Activated naive CD4-positive, alpha-beta T cell treated with anti-CD3 and anti-CD28 coated beads, Interleukin-2, amount 50 U/mL, for 16 hours (primary cell): ENCODE data around the gene CCDC73.
"Not testable (repeated sequence)": the region's sequence is repeated elsewhere in the genome, so short reads cannot be mapped to it uniquely, and the experiment has no call there.

Experiments
- DNase-seq: peaks from one replicate; pipeline ENCODE4 v3.0.0-alpha.2; 2020

The CCDC73 gene

DNA sequence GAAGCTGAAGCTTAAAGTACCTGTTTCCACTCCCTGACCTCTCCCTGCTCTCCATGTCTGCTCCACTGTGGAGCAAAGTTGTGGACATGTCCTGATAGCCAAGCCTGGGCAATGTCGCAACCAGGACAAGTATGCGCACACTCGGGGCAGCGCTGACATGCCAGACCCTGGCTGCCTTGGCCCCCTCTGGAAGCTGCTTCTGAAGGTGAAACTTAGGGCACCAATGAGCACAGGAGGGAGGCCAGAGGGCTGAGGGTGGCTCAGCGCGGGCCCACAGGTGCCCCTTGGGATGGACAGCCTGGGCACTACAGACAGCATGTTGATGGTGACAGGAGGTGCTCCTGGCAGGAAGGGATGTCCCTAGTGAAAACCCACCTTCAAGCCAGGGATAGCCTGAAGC lies 90.2 kb downstream of the CCDC73 start:
- no peak for DNase-seq

DNA sequence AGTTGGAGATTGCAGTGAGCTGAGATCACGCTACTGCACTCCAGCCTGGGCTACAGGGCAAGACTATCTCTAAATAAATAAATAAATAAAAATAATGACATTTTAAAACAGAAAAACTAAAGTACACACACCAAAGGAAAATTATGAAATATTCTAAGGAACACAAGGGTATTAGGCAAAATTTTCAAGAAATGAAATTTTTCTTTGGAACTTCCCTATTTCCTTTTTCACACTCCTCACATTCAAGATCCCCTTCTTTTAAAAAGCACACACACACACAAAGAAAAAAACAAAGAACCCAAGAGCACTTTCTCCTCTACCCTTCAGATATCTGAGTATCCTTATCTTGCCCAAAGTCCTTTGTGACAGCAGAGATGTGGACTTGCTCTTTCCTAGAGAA lies 92.8 kb downstream of the CCDC73 start:
- DNase-seq: no peak

DNA sequence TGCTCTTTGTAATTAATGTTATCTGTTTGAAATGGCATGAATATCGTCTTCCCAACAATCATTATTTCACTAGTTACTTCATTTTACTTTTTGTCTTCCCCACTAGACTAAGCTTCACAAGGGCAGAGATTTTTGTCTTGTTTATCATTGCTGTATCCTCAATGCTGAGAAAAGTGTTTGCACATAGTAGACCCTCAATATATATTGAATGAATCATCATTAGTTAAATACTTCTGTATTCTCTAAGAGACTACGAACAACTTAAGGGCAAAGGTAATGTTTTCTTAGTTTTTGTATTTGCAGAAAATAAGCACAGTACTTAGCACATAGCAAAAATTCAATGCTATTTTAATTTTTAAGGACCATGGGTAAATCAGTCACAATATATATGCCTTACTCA lies 95.9 kb downstream of the CCDC73 start:
- no peak for DNase-seq

DNA sequence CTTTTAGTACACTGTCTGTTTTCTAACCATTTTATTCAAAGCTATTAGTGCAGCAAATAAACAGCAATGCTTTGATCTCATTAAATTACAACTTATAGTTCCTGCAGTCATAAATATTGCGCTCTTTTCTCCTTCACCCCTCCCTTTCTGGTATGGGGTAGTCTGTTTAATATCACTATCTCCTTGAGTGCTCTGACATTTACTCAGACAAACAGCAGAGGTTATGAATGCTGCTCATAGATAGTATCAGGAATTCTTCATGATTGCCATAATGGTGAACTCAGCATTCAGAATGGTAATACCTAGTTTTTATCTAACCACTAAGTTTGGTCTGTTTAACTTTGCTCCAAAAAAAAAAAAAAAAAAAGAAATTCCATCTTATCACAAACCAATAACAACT lies 123.4 kb downstream of the CCDC73 start:
- DNase-seq: no peak

DNA sequence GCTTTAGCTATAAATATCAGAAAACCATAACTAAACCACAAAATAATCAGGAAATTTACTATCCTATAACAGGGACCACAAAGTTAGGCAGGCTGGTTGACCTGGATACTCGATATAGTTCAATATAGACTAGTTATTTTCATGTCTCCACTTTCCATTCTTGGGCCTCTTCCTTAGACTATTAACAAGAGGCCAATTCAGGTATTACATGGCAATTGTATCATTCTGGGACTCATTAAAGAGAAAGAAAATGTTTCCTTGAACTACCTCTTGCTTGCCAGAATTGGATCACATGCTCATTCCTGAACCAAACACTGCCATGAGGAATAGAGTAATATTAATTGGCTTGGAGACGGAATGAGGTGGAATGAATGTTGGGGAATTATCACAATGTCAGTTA lies 134.8 kb downstream of the CCDC73 start:
- DNase-seq: no peak

DNA sequence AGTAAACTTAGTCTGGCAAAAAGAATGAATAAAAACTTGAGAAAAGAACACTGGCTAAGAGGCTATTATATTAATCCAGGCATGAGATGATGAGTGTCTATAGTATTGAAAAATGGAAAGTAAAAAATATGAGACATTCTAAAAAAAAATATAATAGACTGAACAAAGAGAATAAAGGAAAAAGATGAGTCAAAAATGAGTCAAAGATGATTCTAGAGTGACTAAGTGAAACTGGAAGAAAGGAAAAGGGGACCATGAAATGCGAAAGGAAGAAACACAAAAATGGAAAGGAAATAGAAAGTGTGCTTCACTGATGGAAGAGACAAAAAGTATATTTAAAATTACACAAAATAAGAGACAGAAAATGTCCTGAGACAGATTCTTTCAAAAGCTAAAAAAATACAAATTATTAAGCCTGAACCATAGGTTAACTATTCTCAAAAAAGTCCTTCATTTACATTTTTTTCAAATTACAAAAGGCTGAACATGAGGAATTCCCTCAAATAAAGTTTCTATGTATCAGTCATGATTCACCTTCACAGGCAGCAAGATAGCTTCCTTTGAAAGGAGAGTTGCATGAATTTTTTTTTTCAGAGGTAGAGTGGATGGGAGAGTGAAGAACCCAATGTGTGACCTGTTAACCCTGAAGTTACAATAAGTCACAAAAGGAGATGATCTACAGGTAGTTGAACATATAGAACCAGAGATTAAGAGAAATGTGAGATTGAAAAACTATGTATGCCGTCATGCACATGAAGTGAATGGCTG lies 135.6 kb downstream of the CCDC73 start:
- DNase-seq: no peak

DNA sequence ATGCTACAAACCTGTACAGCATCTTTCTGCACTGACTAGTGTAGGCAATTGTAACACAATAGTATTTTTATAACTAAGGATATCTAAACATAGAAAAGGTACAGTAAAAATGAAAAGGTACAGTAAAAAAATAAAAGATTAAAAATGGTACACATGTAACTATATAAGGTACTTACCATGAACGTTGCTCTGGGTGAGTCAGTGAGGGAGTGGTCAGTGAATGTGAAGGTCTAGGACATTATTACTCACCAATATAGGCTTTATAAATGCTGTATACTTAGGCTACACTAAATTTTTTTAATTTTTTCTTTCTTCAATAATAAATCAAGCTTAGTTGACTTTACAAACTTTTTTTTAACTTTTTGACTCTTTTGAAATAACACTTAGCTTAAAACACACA lies 150.9 kb downstream of the CCDC73 start:
- DNase-seq: no peak

DNA sequence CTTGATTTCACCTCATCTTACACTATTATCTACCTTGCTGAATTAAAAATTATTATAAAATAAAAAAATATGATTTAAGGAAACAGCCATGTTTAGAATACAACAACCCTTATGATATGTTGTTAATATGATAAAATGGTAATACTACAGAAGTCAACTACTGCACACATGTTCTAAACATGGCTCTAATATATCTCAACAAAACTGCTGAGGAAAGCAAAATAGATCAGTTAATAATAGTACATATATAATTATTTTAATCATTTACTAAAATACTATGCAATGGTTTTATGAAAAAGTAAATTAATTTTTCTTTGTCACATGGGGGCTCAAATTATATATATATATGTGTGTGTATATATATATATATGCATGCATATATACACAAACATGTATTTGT lies 153.1 kb downstream of the CCDC73 start:
- no peak for DNase-seq

DNA sequence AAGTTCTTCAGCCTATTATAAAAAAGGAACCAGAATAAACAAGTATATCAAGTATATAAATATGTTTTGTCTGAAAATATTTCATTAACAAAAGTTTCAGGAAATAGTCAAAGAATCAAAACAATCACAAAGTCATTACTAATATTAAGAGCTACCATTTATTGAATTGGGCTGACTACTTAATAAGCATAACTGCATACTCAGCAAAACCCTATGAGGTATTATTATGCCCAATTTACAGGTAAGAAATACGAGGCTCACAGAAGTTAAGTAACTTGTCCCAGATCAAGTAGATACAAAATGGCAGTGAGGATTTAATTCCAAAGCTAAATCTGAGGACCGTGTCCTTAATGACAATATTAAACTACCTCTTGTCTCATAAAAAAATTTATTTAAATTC lies 158.6 kb downstream of the CCDC73 start:
- DNase-seq: no peak

DNA sequence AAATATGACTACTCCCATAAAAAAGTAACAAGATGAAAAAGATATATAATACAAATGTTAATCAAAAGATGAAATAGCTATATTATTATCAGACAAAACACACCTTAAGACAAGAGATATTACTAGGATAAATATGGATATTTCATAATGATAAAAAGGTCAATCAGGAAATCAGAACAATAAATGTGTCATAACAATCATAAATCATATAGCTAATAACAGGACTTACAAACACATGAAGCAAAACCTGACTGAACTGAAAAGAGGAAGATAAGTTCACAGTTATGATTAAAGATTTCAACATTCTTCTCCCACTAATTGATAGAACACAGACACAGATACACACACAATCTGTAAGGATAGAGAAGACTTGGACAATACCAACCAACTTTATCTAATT lies 163.6 kb downstream of the CCDC73 start:
- no peak for DNase-seq

DNA sequence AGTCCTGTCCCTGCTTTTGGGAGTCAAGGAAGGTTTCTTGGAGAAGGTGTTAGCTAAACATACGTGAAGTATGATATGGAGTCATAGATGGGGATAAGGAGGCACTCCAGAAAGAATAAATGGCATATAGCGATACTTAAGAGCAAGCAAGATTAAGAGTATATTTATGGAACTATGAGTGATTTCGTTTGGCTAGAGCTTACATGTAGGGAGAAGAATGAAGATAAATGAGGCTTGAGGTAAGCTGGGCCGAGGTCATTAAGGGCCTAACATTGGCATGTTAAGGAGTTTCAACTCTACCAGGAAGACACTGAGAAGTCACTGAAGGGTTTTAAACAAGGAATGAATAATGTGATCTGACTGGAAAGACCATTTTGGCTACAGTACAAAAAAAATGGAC lies 177.6 kb downstream of the CCDC73 start:
- no peak for DNase-seq

DNA sequence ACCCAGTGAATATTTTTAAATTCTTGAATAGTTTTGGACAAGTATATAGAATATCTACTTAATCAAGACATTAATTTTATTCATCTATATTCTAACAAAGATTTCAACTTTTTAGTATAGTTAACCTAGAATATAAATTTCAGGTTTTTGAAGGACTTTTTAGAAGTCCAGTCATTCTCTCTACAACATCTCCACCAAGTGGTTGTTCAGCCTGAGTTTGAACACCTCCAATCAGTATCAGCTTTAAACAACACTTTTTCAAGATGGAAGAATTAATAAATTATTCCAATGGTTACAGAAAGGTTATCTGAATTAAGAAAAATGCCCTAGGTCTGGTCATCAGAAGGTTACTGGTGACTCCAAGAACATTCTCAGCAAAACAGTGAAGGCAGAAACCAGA lies 179.0 kb downstream of the CCDC73 start:
- no peak for DNase-seq

DNA sequence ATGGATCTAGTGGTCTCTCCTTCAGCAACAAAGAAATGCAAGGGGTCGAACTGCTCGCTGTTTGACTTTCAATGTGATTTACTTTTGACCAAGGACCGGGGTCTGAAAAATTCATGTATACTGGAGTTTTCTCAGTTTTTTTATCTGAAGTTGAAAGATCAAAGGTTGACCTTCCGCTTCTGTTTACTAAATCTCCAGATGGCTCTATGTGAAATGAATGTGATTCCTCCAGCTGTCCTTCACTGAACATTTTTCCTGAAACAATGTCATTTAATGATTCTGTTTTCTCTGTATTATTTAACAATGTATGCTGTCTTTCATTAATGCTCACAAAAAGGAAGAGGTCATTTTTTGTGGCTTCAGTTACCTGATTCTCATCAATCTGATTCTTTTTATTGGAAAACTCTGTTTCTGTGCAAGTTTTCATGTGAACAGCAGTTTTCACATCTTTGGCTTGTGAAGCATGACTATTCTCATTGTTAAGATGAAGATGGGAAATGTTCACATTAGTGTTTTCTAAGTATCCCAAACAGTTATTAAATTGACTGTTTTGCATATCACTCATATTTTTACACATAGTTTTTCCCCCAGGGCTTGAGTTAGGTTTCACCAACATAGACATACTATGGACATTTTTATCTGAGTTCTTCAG lies 180.8 kb downstream of the CCDC73 start:
- DNase-seq: no peak

DNA sequence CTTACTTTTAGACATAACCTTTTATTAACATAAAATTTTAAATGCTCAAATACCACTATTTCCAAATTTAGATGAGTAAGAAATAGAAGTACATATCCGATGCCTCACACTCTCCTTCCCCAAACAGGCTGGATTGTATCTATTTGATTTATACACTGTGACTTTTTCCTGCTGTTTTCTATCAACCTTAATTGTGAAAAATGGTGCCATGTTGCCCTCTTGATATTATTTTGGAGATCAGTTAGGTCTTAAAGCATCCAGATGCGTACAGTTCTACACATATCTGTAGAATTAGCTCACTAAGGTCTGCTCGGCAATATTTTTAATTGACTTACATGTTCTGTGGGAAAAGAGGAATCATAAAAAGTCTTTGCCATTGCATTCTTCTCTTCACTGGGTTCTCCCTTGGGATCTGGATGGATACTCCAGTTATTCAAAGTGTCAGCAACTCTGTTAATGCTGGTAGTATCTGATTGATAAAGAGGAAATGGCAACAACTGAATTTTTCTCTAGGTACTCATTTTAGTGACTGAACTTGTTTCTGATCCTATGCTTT lies 183.6 kb downstream of the CCDC73 start:
- no peak for DNase-seq

DNA sequence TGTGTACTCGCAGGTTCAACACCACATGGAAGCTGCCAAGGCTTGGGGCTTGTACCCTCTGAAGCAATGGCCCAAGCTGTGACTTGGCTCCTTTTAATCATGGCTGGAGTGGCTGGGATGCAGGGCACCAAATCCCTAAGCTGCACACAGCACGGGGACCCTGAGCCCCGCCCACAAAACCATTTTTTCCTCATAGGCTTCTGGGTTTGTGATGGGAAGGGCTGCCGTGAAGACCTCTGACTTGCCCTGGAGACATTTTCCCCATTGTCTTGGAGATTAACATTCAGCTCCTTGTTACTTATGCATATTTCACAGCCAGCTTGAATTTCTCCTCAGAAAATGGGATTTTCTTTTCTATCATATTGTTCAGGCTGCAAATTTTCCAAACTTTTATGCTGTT lies 185.6 kb downstream of the CCDC73 start:
- not testable (repeated sequence) for DNase-seq

DNA sequence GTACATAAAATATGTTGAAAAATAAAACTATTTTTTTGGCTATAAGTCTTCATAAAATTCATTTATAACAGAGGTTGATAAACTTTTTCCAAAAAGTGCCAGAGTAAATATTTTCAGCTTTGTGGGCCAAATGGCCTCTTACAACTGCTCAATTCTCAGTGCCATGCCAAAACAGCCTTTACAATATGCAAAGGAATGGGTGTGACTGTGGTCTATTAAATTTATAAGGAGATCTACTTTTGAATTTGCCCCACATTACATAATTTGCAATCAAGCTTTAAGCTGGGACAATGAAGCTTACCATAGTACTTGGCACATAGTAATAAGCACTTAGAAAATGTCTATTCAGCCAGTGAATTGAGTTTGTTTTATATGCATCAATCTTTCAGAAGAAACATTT lies 188.2 kb downstream of the CCDC73 start:
- DNase-seq: no peak

DNA sequence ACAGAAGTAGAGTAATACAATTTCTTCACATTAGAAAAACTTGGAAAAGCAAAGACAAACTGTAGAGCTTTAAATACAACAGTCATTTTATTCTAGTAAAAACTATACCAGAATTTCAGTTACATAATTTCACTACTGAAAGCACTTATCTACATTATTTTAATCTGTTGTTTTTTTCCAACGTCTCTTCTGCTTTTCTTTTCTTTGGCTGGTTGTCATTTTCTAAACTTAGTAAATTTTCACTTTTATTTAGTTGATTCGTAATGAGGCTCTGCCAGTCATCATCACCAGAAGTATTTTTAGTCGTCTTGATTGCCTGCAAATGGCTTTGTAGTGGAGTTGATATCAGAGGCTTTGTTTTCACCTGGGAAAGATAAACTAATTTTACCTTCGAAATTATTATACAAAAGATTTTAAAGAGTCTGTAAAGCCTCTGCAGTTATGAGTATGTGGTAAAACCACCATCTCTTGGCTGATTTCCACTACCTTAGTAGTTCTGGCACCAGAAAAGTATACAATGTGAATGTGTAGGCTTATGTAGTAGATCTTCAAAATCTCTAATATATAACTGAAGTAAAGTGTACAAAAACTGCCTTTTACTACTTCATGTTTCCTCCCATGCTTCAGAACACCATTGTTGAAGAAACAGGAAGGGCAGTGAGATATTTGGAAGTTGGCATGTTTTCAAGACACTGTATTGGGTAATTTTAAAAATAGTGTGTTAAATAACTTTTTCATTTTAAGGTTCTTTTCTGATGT lies 191.6 kb downstream of the CCDC73 start:
- DNase-seq: no peak

DNA sequence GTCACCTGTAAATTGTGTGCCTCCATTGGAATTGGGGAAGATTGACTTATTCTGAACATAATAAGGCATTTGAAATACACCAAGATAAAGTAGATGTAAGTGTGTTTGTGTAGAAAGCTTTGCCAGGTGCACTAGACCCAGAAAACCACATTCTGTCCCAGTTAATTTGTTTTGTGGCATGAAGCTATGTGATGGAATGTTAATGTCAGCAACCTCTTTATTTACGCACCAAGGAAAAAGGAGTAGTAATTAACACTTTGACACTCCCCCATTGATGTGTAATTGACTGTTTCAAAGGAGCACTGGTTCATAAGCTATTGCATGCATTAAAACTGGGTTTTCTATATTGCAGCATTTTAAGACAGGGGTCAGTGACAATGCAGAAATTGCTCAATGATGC lies 196.5 kb downstream of the CCDC73 start:
- no peak for DNase-seq

DNA sequence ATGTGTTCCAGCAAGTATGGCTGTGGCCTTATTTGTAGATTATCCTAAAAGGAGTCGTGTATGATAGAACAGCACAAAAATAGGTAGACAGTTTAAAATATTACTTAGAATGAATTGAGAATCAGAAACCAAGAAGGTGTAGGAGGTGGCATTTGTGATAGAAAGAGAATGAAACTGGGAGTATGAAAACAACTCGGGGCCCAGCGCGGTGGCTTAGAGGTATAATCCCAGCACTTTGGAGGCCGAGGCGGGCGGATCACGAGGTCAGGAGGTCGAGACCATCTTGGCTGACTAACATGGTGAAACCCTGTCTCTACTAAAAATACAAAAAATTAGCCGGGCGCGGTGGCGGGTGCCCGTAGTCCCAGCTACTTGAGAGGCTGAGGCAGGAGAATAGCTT lies 198.3 kb downstream of the CCDC73 start:
- not testable (repeated sequence) for DNase-seq

DNA sequence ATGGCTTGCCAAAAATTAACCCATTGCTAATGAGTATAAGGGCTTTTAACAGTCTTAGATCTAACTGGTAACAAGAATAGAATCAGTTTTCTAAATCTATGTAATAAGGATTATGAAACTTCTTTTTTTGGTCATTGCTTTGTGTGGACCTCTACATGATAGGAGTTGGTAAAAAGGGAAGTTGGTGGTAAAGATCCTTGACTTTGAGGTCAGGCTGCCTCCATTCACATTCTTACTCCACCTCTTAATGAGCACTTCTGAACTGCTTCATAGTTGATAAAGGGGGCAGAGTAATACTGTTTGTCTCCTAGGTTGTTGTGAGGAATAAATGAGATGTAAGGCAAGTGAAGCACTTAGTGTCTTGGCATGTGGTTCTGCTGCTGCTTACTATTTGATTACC lies 200.2 kb downstream of the CCDC73 start:
- DNase-seq: no peak

DNA sequence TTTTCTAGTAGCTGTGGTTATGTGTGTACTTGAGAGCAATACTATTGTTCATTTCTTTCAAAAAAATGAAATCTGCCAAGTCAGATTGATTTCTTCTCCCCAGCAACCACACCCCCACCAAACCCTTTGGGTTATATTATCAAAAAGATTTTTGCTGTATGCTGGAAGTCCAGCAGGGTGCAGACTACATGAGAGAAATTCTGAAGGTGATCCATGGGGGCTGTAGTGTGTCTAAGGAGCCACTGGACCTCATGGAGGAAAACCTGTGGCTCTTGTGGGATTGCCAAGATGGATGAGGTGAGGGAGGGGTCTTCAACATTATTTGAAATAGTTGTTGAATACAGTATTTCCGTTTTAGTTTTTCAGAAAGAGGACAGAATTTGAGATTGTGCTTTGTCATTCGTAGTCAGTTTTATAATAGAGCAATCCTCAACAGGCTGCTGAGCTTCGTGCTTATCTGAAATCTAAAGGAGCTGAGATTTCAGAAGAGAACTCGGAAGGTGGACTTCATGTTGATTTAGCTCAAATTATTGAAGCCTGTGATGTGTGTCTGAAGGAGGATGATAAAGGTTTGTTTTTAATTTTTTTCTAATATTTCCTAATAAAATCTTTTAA lies 207.8 kb downstream of the CCDC73 start:
- DNase-seq: no peak

DNA sequence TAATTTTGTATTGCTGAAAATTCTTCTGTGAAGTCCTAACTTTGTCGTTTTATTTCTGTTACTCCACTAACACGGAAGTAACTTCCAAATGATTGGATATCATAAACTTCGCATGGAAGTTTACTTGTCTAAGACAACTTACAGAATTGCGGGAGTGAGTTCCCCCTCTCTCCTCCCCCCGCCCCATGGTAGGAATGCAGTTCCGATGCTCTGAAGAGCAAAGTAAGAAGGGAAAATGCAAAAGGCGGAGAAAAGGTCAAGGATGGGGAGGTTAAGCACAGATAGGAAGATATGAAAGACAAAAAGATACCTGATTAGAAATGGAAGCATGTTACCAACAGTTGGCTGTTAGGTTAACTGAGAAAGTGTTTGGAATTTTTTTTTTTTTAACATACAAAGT lies 209.5 kb downstream of the CCDC73 start:
- DNase-seq: no peak
